ENCODE data around the gene TMEM117.
"Not testable (repeated sequence)": the region's sequence is repeated elsewhere in the genome, so short reads cannot be mapped to it uniquely, and the experiment has no call there.

TMEM117 gene

GRCh38 chr12:44314007-44314500 lies 478.2 kb downstream of the TMEM117 start:
- DNase-seq, result no peak

GRCh38 chr12:44317651-44318126 lies 481.8 kb downstream of the TMEM117 start:
- DNase-seq, result no peak

- no peak for DNase-seq
Measured at GRCh38 chr12:44331269-44331668, 495.4 kb downstream of the TMEM117 start.

GRCh38 chr12:44334347-44334746 lies 498.5 kb downstream of the TMEM117 start:
- DNase-seq, result no peak

GRCh38 chr12:44335030-44335429 lies 499.1 kb downstream of the TMEM117 start:
- DNase-seq, result no peak

GRCh38 chr12:44336577-44336976 lies 500.7 kb downstream of the TMEM117 start:
- DNase-seq, result no peak

GRCh38 chr12:44342371-44342770 lies 506.5 kb downstream of the TMEM117 start:
- no peak for DNase-seq

GRCh38 chr12:44347145-44347544 lies 511.3 kb downstream of the TMEM117 start:
- DNase-seq, result no peak

- no peak for DNase-seq
Measured at GRCh38 chr12:44357494-44357893, 521.6 kb downstream of the TMEM117 start.

GRCh38 chr12:44358636-44359035 lies 522.8 kb downstream of the TMEM117 start:
- DNase-seq, result no peak

GRCh38 chr12:44362947-44363346 lies 527.1 kb downstream of the TMEM117 start:
- no peak for DNase-seq

GRCh38 chr12:44367136-44367535 lies 531.3 kb downstream of the TMEM117 start:
- no peak for DNase-seq

GRCh38 chr12:44367916-44368315 lies 532.0 kb downstream of the TMEM117 start:
- no peak for DNase-seq

GRCh38 chr12:44369998-44370397 lies 534.1 kb downstream of the TMEM117 start:
- DNase-seq, result no peak

GRCh38 chr12:44370982-44371381 lies 535.1 kb downstream of the TMEM117 start:
- no peak for DNase-seq

- no peak for DNase-seq
Measured at GRCh38 chr12:44372259-44372658, 536.4 kb downstream of the TMEM117 start.

GRCh38 chr12:44375694-44376093 lies 539.8 kb downstream of the TMEM117 start:
- DNase-seq, result no peak

- DNase-seq, result no peak
Measured at GRCh38 chr12:44377443-44378187, 541.7 kb downstream of the TMEM117 start.

- DNase-seq, result not testable (repeated sequence)
Measured at GRCh38 chr12:44379113-44379512, 543.2 kb downstream of the TMEM117 start.

- no peak for DNase-seq
Measured at GRCh38 chr12:44379831-44380230, 544.0 kb downstream of the TMEM117 start.

- DNase-seq, result no peak
Measured at GRCh38 chr12:44380861-44381260, 545.0 kb downstream of the TMEM117 start.

- no peak for DNase-seq
Measured at GRCh38 chr12:44381341-44381740, 545.5 kb downstream of the TMEM117 start.

GRCh38 chr12:44384136-44384535 lies 548.3 kb downstream of the TMEM117 start:
- no peak for DNase-seq

- no peak for DNase-seq
Measured at GRCh38 chr12:44385964-44386363, 550.1 kb downstream of the TMEM117 start.

- DNase-seq, result no peak
Measured at GRCh38 chr12:44387581-44387980, 551.7 kb downstream of the TMEM117 start.

Measured in left hindlimb (tissue), 1 donor.